GM18868 (cell line): ENCODE results near the gene MLF1.

Experiments used
- ATAC-seq: cut with Tn5 transposase; IDR thresholded peaks from one replicate; pipeline ENCODE4 v1.9.1; 2021; ENCODE audit warnings: mild to moderate bottlenecking, moderate library complexity; ENCODE audit not compliant: unreplicated experiment

Gene MLF1

GRCh38 chr3:158573714-158574113 lies 2.7 kb downstream of the MLF1 start:
- no peak for ATAC-seq

- ATAC-seq = no peak
Observed at GRCh38 chr3:158574646-158575045, 3.7 kb downstream of the MLF1 start.

- no peak for ATAC-seq
Observed at GRCh38 chr3:158590223-158590622, 19.2 kb downstream of the MLF1 start.

GRCh38 chr3:158600787-158601186 lies 29.8 kb downstream of the MLF1 start:
- ATAC-seq = no peak

- ATAC-seq = no peak
Observed at GRCh38 chr3:158602227-158602626, 31.2 kb downstream of the MLF1 start.

GRCh38 chr3:158617982-158618875 lies 47.2 kb downstream of the MLF1 start:
- ATAC-seq = no peak

- ATAC-seq = no peak
Observed at GRCh38 chr3:158625881-158626280, 54.9 kb downstream of the MLF1 start.

- no peak for ATAC-seq
Observed at GRCh38 chr3:158631981-158632380, 61.0 kb downstream of the MLF1 start.

GRCh38 chr3:158640646-158641045 lies 69.7 kb downstream of the MLF1 start:
- ATAC-seq = no peak

GRCh38 chr3:158642005-158642404 lies 71.0 kb downstream of the MLF1 start:
- ATAC-seq = no peak

- ATAC-seq = no peak
Observed at GRCh38 chr3:158642474-158643210, 71.6 kb downstream of the MLF1 start.

- peak; percentile 98 for ATAC-seq
Observed at GRCh38 chr3:158644345-158644908, 73.4 kb downstream of the MLF1 start, which contains the start of gene GFM1. GFM1 (plus strand) TSS chr3:158644527; CDS start chr3:158644635, 108 bp downstream.

GRCh38 chr3:158649791-158650190 lies 78.8 kb downstream of the MLF1 start:
- ATAC-seq = no peak

- no peak for ATAC-seq
Observed at GRCh38 chr3:158651192-158651591, 80.2 kb downstream of the MLF1 start.

GRCh38 chr3:158652463-158652862 lies 81.5 kb downstream of the MLF1 start:
- ATAC-seq = no peak
